ENCODE measurements around the gene HELZ.
"Not testable (repeated sequence)": the region's sequence is repeated elsewhere in the genome, so short reads cannot be mapped to it uniquely, and the experiment has no call there.

Gene HELZ

GRCh38 chr17:67105213-67105612, 139.8 kb downstream of the HELZ start:
- no peaks in the 10 kb centered on the region for H3K9me3 Mint-ChIP-seq
- peaks cover 5% of the 10 kb centered on the region for H3K4me1 Mint-ChIP-seq
- H3K27ac Mint-ChIP-seq, result no peak overlapping the region
- no peak for TF ChIP-seq CTCF (IDR thresholded peaks at IDR 0.05)
- no peak for DNase-seq
- H3K36me3 Mint-ChIP-seq (ENCODE audit: low read depth), result peaks cover 83% of the 10 kb centered on the region
- no peak overlapping the region for H3K4me3 Mint-ChIP-seq
- no peaks in the 10 kb centered on the region for H3K27me3 Mint-ChIP-seq (ENCODE audit: low read depth, poor library complexity)

- not testable (repeated sequence) for H3K27me3 Mint-ChIP-seq (ENCODE audit: low read depth, poor library complexity); H3K9me3 Mint-ChIP-seq; H3K4me1 Mint-ChIP-seq; DNase-seq; H3K27ac Mint-ChIP-seq; H3K4me3 Mint-ChIP-seq
- H3K36me3 Mint-ChIP-seq (ENCODE audit: low read depth), result peaks cover 87% of the 10 kb centered on the region
Measured at GRCh38 chr17:67104641-67105040, 140.4 kb downstream of the HELZ start.

GRCh38 chr17:67098006-67098405, 147.0 kb downstream of the HELZ start:
- H3K36me3 Mint-ChIP-seq (ENCODE audit: low read depth), result peaks cover 73% of the 10 kb centered on the region
- TF ChIP-seq CTCF (IDR thresholded peaks at IDR 0.05), result no peak
- H3K27ac Mint-ChIP-seq, result no peak overlapping the region
- DNase-seq, result no peak
- H3K9me3 Mint-ChIP-seq, result no peaks in the 10 kb centered on the region
- H3K27me3 Mint-ChIP-seq (ENCODE audit: low read depth, poor library complexity), result no peaks in the 10 kb centered on the region
- no peak overlapping the region for H3K4me3 Mint-ChIP-seq
- H3K4me1 Mint-ChIP-seq, result no peaks in the 10 kb centered on the region

- H3K4me3 Mint-ChIP-seq, result no peak overlapping the region
- peaks cover 70% of the 10 kb centered on the region for H3K36me3 Mint-ChIP-seq (ENCODE audit: low read depth)
- no peaks in the 10 kb centered on the region for H3K9me3 Mint-ChIP-seq
- no peak overlapping the region for H3K27ac Mint-ChIP-seq
- no peak for TF ChIP-seq CTCF (IDR thresholded peaks at IDR 0.05)
- no peaks in the 10 kb centered on the region for H3K4me1 Mint-ChIP-seq
- H3K27me3 Mint-ChIP-seq (ENCODE audit: low read depth, poor library complexity), result no peaks in the 10 kb centered on the region
- DNase-seq, result no peak
Measured at GRCh38 chr17:67096609-67097008, 148.4 kb downstream of the HELZ start.

- Mint-ChIP-seq H3K27me3 (ENCODE audit: low read depth, poor library complexity) (no peaks in the 10 kb centered on the region), H3K4me1 (no peaks in the 10 kb centered on the region), H3K9me3 (peaks cover 2% of the 10 kb centered on the region), H3K4me3 (no peak overlapping the region), H3K36me3 (ENCODE audit: low read depth) (peaks cover 66% of the 10 kb centered on the region), H3K27ac (no peak overlapping the region)
- no peak for DNase-seq
- TF ChIP-seq CTCF (IDR thresholded peaks at IDR 0.05), result no peak
Measured at GRCh38 chr17:67095803-67096202, 149.2 kb downstream of the HELZ start.

- H3K27ac Mint-ChIP-seq, H3K4me3 Mint-ChIP-seq: not testable (repeated sequence)
- H3K36me3 Mint-ChIP-seq (ENCODE audit: low read depth), result peaks cover 66% of the 10 kb centered on the region
Measured at GRCh38 chr17:67095291-67095690, 149.7 kb downstream of the HELZ start.

GRCh38 chr17:67093348-67093747, 151.6 kb downstream of the HELZ start:
- Mint-ChIP-seq H3K36me3 (ENCODE audit: low read depth) (peaks cover 68% of the 10 kb centered on the region), H3K4me3 (no peak overlapping the region), H3K27me3 (ENCODE audit: low read depth, poor library complexity) (no peaks in the 10 kb centered on the region), H3K4me1 (no peaks in the 10 kb centered on the region), H3K9me3 (peaks cover 17% of the 10 kb centered on the region), H3K27ac (no peak overlapping the region)
- DNase-seq, result no peak
- no peak for TF ChIP-seq CTCF (IDR thresholded peaks at IDR 0.05)

More at GRCh38 chr17:67095291-67095690, 149.7 kb downstream of the HELZ start:
- H3K9me3 Mint-ChIP-seq; H3K27me3 Mint-ChIP-seq (ENCODE audit: low read depth, poor library complexity); DNase-seq; H3K4me1 Mint-ChIP-seq: not testable (repeated sequence)

GRCh38 chr17:67092710-67093109, 152.3 kb downstream of the HELZ start:
- not testable (repeated sequence) for H3K27ac Mint-ChIP-seq; H3K27me3 Mint-ChIP-seq (ENCODE audit: low read depth, poor library complexity); DNase-seq; H3K4me3 Mint-ChIP-seq; H3K4me1 Mint-ChIP-seq
- Mint-ChIP-seq H3K36me3 (ENCODE audit: low read depth) (peaks cover 68% of the 10 kb centered on the region), H3K9me3 (peaks cover 17% of the 10 kb centered on the region)
